Kidney epithelial cell (primary cell): Measurements from ENCODE around the gene ZDHHC14. TPM values are rescaled to one million over a fixed set of nuclear protein-coding genes. Genes with fewer than 3 reads are reported as not detected.

Source experiments
- DNase-seq: peaks from one replicate; pipeline ENCODE4 v3.0.0-alpha.2; 2010; ENCODE audit warnings: low read depth
- H3K27me3 ChIP-seq: 2 replicates; pipeline ENCODE4 v1.6.0; 2011; ENCODE audit warnings: low read length; ENCODE audit not compliant: control insufficient read depth, insufficient read depth
- H3K36me3 ChIP-seq: 2 replicates; pipeline ENCODE4 v1.5.1; 2011; ENCODE audit warnings: low read length; ENCODE audit not compliant: control insufficient read depth, insufficient read depth
- H3K4me3 ChIP-seq: 2 replicates; pipeline ENCODE4 v1.5.1; 2011; ENCODE audit warnings: low read depth, mild to moderate bottlenecking, control low read depth, low read length
- total RNA-seq: library from RNA; depleted of rRNA; stranded (reverse); fragments of >200 nt; gene quantifications from 2 replicates; pipeline ENCODE4 v1.2.3, GENCODE V29; 2015
- TF ChIP-seq, protein P1 (sequence below): IDR thresholded peaks from 2 replicates; pipeline ENCODE4 v1.5.1; 2011; ENCODE audit warnings: mild to moderate bottlenecking, moderate library complexity, low read length, control low read depth, inconsistent platforms; ENCODE audit not compliant: insufficient read depth, poor library complexity, severe bottlenecking

Gene ZDHHC14
- total RNA-seq, 1 donor from 2014 or later: 9.7 TPM

DNA sequence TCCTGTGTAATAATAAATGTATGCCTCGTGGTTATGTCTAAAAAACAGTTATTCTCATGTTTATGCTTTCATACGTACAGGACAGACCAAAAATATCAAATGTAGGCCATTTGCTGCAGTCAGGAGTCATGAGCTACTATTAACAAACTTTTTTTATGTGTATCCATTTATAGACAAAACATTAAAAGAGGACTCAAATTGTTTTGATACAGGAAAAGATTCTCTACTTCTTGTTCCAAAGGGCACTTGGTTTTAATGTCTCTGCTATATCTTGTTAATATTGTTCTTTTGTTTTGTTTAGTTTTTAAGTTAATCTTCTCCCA is 155.2 kb downstream of the ZDHHC14 start:
- TF ChIP-seq, protein P1, sequence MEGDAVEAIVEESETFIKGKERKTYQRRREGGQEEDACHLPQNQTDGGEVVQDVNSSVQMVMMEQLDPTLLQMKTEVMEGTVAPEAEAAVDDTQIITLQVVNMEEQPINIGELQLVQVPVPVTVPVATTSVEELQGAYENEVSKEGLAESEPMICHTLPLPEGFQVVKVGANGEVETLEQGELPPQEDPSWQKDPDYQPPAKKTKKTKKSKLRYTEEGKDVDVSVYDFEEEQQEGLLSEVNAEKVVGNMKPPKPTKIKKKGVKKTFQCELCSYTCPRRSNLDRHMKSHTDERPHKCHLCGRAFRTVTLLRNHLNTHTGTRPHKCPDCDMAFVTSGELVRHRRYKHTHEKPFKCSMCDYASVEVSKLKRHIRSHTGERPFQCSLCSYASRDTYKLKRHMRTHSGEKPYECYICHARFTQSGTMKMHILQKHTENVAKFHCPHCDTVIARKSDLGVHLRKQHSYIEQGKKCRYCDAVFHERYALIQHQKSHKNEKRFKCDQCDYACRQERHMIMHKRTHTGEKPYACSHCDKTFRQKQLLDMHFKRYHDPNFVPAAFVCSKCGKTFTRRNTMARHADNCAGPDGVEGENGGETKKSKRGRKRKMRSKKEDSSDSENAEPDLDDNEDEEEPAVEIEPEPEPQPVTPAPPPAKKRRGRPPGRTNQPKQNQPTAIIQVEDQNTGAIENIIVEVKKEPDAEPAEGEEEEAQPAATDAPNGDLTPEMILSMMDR: no peak
- DNase-seq: no peak
- no peaks in the 10 kb centered on the region for H3K36me3 ChIP-seq
- H3K4me3 ChIP-seq: no peak overlapping the region
- H3K27me3 ChIP-seq: no peaks in the 10 kb centered on the region

- TF ChIP-seq, protein P1: no peak
- Histone ChIP-seq H3K4me3 (no peak overlapping the region), H3K36me3 (no peaks in the 10 kb centered on the region), H3K27me3 (no peaks in the 10 kb centered on the region)
- DNase-seq: no peak
Measured at GRCh38 chr6:157537556-157537955, 156.6 kb downstream of the ZDHHC14 start.

GRCh38 chr6:157538168-157538567 is 157.2 kb downstream of the ZDHHC14 start:
- Histone ChIP-seq H3K4me3 (no peak overlapping the region), H3K27me3 (no peaks in the 10 kb centered on the region), H3K36me3 (no peaks in the 10 kb centered on the region)
- no peak for DNase-seq
- TF ChIP-seq, protein P1: no peak

DNA sequence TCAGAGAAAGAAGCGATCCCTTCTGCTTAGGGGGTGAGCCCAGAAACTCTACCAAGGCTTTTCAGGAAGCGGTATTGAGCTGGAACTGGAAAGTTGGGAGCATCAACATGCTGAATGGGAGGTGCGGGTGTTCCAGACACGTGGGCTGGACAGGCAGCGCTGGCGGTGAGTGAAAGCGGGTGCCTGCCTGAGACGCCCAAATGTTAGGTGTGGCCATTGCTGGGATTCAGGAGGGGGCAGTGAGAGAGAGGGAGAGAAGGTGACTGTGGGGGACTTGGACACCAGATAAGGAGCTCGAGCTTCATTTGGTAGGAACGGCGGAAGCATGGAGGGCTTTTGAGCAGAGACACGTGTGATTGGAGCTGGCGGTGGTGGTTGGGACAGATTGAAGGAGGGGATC is 157.7 kb downstream of the ZDHHC14 start:
- TF ChIP-seq, protein P1: no peak
- H3K36me3 ChIP-seq: no peaks in the 10 kb centered on the region
- DNase-seq: no peak
- H3K27me3 ChIP-seq: no peaks in the 10 kb centered on the region
- H3K4me3 ChIP-seq: no peak overlapping the region

DNA sequence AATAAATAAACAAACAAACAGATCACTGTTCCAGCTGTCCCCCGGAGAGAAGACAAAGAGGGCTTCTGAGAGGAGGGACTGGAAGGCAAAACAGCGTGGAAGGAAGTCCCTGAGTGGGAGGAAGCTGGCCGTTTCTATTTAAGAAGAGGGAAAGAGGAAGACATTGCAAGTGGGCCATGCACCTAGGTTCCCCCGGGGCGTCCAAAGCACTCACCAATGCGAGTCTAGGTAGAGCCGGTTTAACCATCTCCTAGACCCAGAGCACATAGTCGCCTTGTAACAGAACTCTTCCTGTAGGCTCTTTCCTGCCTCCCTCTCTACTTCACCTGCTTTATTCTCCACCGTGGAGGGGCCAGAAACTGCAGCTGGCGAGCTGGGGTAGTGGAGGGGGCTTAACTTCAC is 158.4 kb downstream of the ZDHHC14 start:
- no peaks in the 10 kb centered on the region for H3K27me3 ChIP-seq

More for the DNA sequence above, 158.4 kb downstream of the ZDHHC14 start:
- no peak for DNase-seq
- Histone ChIP-seq H3K36me3 (no peaks in the 10 kb centered on the region), H3K4me3 (no peak overlapping the region)
- TF ChIP-seq, protein P1: no peak
